IMR-90 (cell line): ENCODE measurements around the gene PTK7. TPM values are rescaled to one million over a fixed set of nuclear protein-coding genes. Genes with fewer than 3 reads are reported as not detected.
A peak's percentile ranks its signal among the peaks of the same experiment; 100 is the strongest.

ENCODE experiments used
- ATAC-seq: fragments of 200-7000 bp; cut with Tn5 transposase; 2 replicates; pipeline ENCODE4 v1.9.1; 2020; ENCODE audit warnings: low read depth, mild to moderate bottlenecking, moderate library complexity
- BruUV-seq: library from RNA; stranded (reverse); fragments of 400-500 nt; replicated peaks from 2 replicates; lab custom pipeline; 2021; lab: Mats Ljungman, UMichigan
- CTCF ChIA-PET: fragments of 300-600 bp; formaldehyde crosslinking; extraction: SDS; loops from one replicate; lab custom pipeline; 2021; ENCODE audit warnings: antibody characterized with exemption; lab: Yijun Ruan, JAX
- POLR2A ChIA-PET: fragments of 300-600 bp; sonication (Branson Sonifier 250); formaldehyde crosslinking; loops from one replicate; lab custom pipeline; 2022; ENCODE audit warnings: antibody characterized with exemption; ENCODE audit not compliant: unreplicated experiment; lab: Charles Lee
- DNase-seq: peaks from one replicate; pipeline ENCODE4 v3.0.0; 2013
- H2AFZ ChIP-seq: replicated peaks from 2 replicates; pipeline ENCODE3; 2013; ENCODE audit warnings: low read length, mild to moderate bottlenecking; ENCODE audit not compliant: poor library complexity
- H2AK5ac ChIP-seq: 2 replicates; pipeline ENCODE4 v1.6.1; 2013; ENCODE audit warnings: low read depth, low read length, inconsistent platforms
- H2AK9ac ChIP-seq: replicated peaks from 2 replicates; pipeline ENCODE3; 2013; ENCODE audit warnings: mild to moderate bottlenecking, low read depth, low read length, moderate library complexity; ENCODE audit not compliant: poor library complexity
- H2BK120ac ChIP-seq: 2 replicates; pipeline ENCODE4 v1.6.1; 2013; ENCODE audit warnings: low read depth, low read length, inconsistent platforms
- H2BK15ac ChIP-seq: 3 replicates; pipeline ENCODE4 v1.6.1; 2013; ENCODE audit warnings: low read depth, low read length, inconsistent platforms
- H2BK20ac ChIP-seq: 2 replicates; pipeline ENCODE4 v1.6.1; 2013; ENCODE audit warnings: low read depth, mild to moderate bottlenecking, inconsistent platforms, low read length, moderate library complexity
- H2BK5ac ChIP-seq: 2 replicates; pipeline ENCODE4 v1.6.1; 2013; ENCODE audit warnings: mild to moderate bottlenecking, low read depth, low read length, inconsistent platforms; ENCODE audit not compliant: poor library complexity, severe bottlenecking
- H3K14ac ChIP-seq: replicated peaks from 2 replicates; pipeline ENCODE4 v1.6.1; 2013; ENCODE audit warnings: low read depth, low read length, inconsistent platforms
- H3K18ac ChIP-seq: 2 replicates; pipeline ENCODE4 v1.6.1; 2013; ENCODE audit warnings: low read depth, low read length, control low read depth
- H3K23ac ChIP-seq: 2 replicates; pipeline ENCODE4 v1.6.1; 2013; ENCODE audit warnings: low read depth, low read length, inconsistent platforms
- H3K27ac ChIP-seq: 2 replicates; pipeline ENCODE4 v1.5.1; 2013; ENCODE audit warnings: mild to moderate bottlenecking, control low read depth, low read length; ENCODE audit not compliant: insufficient read depth
- H3K27me3 ChIP-seq: 2 replicates; pipeline ENCODE4 v1.6.1; 2013; ENCODE audit warnings: low read length; ENCODE audit not compliant: control insufficient read depth, insufficient read depth
- H3K36me3 ChIP-seq: 2 replicates; pipeline ENCODE4 v1.6.1; 2013; ENCODE audit warnings: low read length, mixed read lengths; ENCODE audit not compliant: control insufficient read depth, insufficient read depth
- H3K4ac ChIP-seq: 2 replicates; pipeline ENCODE4 v1.6.1; 2013; ENCODE audit warnings: low read depth, low read length, inconsistent platforms
- H3K4me1 ChIP-seq: 2 replicates; pipeline ENCODE4 v1.6.1; 2013; ENCODE audit warnings: low read length, mixed read lengths; ENCODE audit not compliant: control insufficient read depth, insufficient read depth
- H3K4me2 ChIP-seq: 2 replicates; pipeline ENCODE4 v1.6.1; 2013; ENCODE audit warnings: low read depth, mild to moderate bottlenecking, control low read depth, low read length, moderate library complexity
- H3K4me3 ChIP-seq: 2 replicates; pipeline ENCODE4 v1.5.1; 2013; ENCODE audit warnings: low read depth, mild to moderate bottlenecking, control low read depth, low read length, moderate library complexity; ENCODE audit not compliant: insufficient read depth
- H3K56ac ChIP-seq: 2 replicates; pipeline ENCODE4 v1.6.1; 2013; ENCODE audit warnings: low read length, inconsistent platforms; ENCODE audit not compliant: insufficient read depth; ENCODE audit errors: extremely low read depth
- H3K79me1 ChIP-seq, 2 experiments: 2 replicates each; pipeline ENCODE4 v1.6.1; 2013; ENCODE audit warnings: low read length in 2 of 2, inconsistent platforms in 1 of 2, low read depth in 1 of 2
- H3K9ac ChIP-seq: 2 replicates; pipeline ENCODE4 v1.6.1; 2013; ENCODE audit warnings: low read depth, low read length, control low read depth
- H3K9me1 ChIP-seq: 2 replicates; pipeline ENCODE4 v1.6.1; 2013; ENCODE audit warnings: low read length, inconsistent platforms; ENCODE audit not compliant: insufficient read depth
- H3K9me3 ChIP-seq: 2 replicates; pipeline ENCODE4 v1.6.1; 2013; ENCODE audit warnings: low read length; ENCODE audit not compliant: control insufficient read depth, insufficient read depth
- H4K20me1 ChIP-seq: 2 replicates; pipeline ENCODE4 v1.6.1; 2013; ENCODE audit warnings: low read length, inconsistent platforms; ENCODE audit not compliant: insufficient read depth
- H4K5ac ChIP-seq: 2 replicates; pipeline ENCODE4 v1.6.1; 2013; ENCODE audit warnings: mild to moderate bottlenecking, low read depth, low read length, control low read depth
- H4K8ac ChIP-seq, 2 experiments: 2 replicates each; pipeline ENCODE4 v1.6.1; 2013; ENCODE audit warnings: low read depth in 2 of 2, low read length in 2 of 2, control low read depth in 1 of 2, inconsistent platforms in 1 of 2
- H4K91ac ChIP-seq: 2 replicates; pipeline ENCODE4 v1.6.1; 2013; ENCODE audit warnings: low read depth, low read length, inconsistent platforms; ENCODE audit not compliant: insufficient read depth
- ELK1 ChIP-seq: fragments of 150-350 bp; IDR thresholded peaks from 2 replicates; pipeline ENCODE4 v1.6.1; 2016; ENCODE audit warnings: low read depth, mild to moderate bottlenecking, low read length, moderate library complexity, borderline replicate concordance
- SMC3 ChIP-seq: fragments of 150-350 bp; IDR thresholded peaks from 2 replicates; pipeline ENCODE4 v1.6.1; 2016; ENCODE audit warnings: low read depth, mild to moderate bottlenecking, antibody characterized with exemption, low read length, moderate library complexity
- WGBS, 2 experiments: methylation state at CpG; one replicate each; pipeline versions ENCODE4 v1.1.5 to v1.1.7; 2013; ENCODE audit warnings: missing lambda C conversion rate in 2 of 2; ENCODE audit not compliant: insufficient read length in 1 of 2; ENCODE audit errors: extremely low coverage in 2 of 2; 5-methylcytosine and 5-hydroxymethylcytosine counted together
- dilution Hi-C: fragments of 300-500 bp; cut with HindIII; formaldehyde crosslinking; loops from one replicate; pipeline ENCODE4 v1.14.3; 2018; ENCODE audit warnings: low sequenced_read_pairs; ENCODE audit not compliant: unreplicated experiment
- in situ Hi-C: fragments of 300-500 bp; cut with MboI; formaldehyde crosslinking; loops from 3 replicates; pipeline ENCODE4 v1.14.3; 2019; ENCODE audit warnings: low sequenced_read_pairs, inconsistent platforms, mixed read lengths
- intact Hi-C: fragments of 100-400 bp; cut with micrococcal nuclease; formaldehyde crosslinking; loops from 2 replicates; pipeline ENCODE4 v1.10.0; 2022
- polyA plus RNA-seq, 3 experiments: library from polyadenylated mRNA; depleted of rRNA; stranded (reverse); fragments of >200 nt; gene quantifications; 2 replicates each; pipeline ENCODE4 v1.2.3, GENCODE V29; 2012; ENCODE audit warnings: low replicate concordance in 1 of 3
- total RNA-seq: library from RNA; depleted of rRNA; stranded (reverse); fragments of >200 nt; gene quantifications from 2 replicates; pipeline ENCODE4 v1.2.3, GENCODE V29; 2012

PTK7 gene
- total and polyA plus RNA-seq, 2 of the 4 experiments (the other 2 are of a cell fraction): 47.1 to 142 TPM

- Histone ChIP-seq H2BK15ac (no peak overlapping the region), H3K18ac (no peak overlapping the region), H3K9me1 (peaks cover 21% of the 10 kb centered on the region), H3K9me3 (no peaks in the 10 kb centered on the region), H4K20me1 (peaks cover 49% of the 10 kb centered on the region), H4K91ac (no peak overlapping the region), H3K27ac (peak overlapping the region; percentile 46), H4K8ac (no peak overlapping the region), H3K4me3 (no peak overlapping the region), H4K5ac (no peak overlapping the region), H3K23ac (no peak overlapping the region; the same call in 1 of the 2 replicates), H3K56ac (no peak overlapping the region), H3K9ac (no peak overlapping the region), H3K79me1 (peaks cover 34 to 77% of the 10 kb centered on the region in 2 experiments), H3K27me3 (no peaks in the 10 kb centered on the region), H3K4me1 (peaks cover 23% of the 10 kb centered on the region), H3K36me3 (no peaks in the 10 kb centered on the region), H2BK20ac (no peak overlapping the region), H3K14ac (no peak overlapping the region; the same call in 1 of the 2 replicates), H3K4me2 (peak overlapping the region; percentile 31), H2BK120ac (no peak overlapping the region), H2AK5ac (0 out of 2 replicates have a peak overlapping the region, but pooled peaks have one; percentile 0), H3K4ac (peak overlapping the region; percentile 24), H2BK5ac (peak overlapping the region; percentile 46), H2AFZ (peak overlapping the region; percentile 75), H2AK9ac (peak overlapping the region; percentile 13)
- in situ Hi-C loops (no loop called here), intact Hi-C loops (no loop called here), dilution Hi-C loops (no loop called here)
- TF ChIP-seq SMC3: no peak
- no peak for TF ChIP-seq ELK1
- POLR2A ChIA-PET: interaction anchor here (0.7 kb wide), 1 partner anchor 28 kb away, joined by 3 read pairs; no protein-coding TSS in a partner anchor
- ATAC-seq: no peak; the same call in 1 of the 2 replicates
- DNase-seq: no peak
- BruUV-seq: no TSS peak
- 47% methylated on average over 2 of the region's 5 CpGs; no CpG with 5 or more reads in 1 of the 2 experiments for WGBS, 2 experiments
- CTCF ChIA-PET: interaction anchor here (1.0 kb wide), 1 partner anchor 47 kb away, joined by 3 read pairs; no protein-coding TSS in a partner anchor
Measured at GRCh38 chr6:43097098-43097489, 21.0 kb downstream of the PTK7 start.
